ENCODE results near the gene ITPK1. TPM values are rescaled to one million over a fixed set of nuclear protein-coding genes. Genes with fewer than 3 reads are reported as not detected.

The ITPK1 gene
- total and polyA plus RNA-seq, 8 donors = 17.8 to 46.3 (median 28.9) TPM

DNA sequence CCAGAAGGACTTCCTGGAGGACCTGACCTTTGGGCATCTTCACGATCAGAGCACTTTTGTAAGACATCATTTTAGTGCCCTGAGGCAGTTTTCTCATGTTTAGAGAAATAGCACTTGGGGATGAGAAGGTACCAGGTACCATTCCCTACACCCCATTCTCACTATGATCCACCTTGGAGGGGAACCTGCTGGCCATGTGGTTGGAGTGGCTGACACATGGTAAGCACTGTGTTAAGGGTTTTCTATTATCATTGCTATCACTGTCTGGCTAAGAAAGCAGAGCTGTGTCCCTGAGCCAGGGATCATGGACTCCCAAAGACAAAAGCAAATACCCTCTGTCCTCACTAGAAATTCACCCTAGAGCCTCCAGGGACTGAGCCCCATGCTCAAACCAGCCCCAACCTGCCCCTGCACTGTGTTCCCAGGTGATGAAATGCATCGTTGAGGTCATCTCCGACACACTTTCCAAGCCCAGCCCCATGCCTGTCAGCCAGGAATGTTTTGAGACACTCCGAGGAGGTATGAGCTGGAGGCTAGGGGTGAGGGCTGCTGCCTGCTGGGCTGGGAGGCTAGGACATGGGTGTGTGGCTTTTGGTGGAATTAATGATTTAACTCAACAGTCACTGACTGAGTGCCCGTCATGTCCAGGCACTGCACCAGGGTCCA lies 189.4 kb downstream of the ITPK1 start:
- H3K36me3 ChIP-seq = no peaks in the 10 kb centered on the region
- DNase-seq = no peak
- TF ChIP-seq POLR2A (IDR thresholded peaks at IDR 0.05) (no peak), POLR2AphosphoS5 (IDR thresholded peaks at IDR 0.05) (no peak), EP300 (IDR thresholded peaks at IDR 0.05) (no peak)
- TF ChIP-seq, protein P1, sequence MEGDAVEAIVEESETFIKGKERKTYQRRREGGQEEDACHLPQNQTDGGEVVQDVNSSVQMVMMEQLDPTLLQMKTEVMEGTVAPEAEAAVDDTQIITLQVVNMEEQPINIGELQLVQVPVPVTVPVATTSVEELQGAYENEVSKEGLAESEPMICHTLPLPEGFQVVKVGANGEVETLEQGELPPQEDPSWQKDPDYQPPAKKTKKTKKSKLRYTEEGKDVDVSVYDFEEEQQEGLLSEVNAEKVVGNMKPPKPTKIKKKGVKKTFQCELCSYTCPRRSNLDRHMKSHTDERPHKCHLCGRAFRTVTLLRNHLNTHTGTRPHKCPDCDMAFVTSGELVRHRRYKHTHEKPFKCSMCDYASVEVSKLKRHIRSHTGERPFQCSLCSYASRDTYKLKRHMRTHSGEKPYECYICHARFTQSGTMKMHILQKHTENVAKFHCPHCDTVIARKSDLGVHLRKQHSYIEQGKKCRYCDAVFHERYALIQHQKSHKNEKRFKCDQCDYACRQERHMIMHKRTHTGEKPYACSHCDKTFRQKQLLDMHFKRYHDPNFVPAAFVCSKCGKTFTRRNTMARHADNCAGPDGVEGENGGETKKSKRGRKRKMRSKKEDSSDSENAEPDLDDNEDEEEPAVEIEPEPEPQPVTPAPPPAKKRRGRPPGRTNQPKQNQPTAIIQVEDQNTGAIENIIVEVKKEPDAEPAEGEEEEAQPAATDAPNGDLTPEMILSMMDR (IDR thresholded peaks at IDR 0.05) = no peak
- no peak overlapping the region for H3K4me3 ChIP-seq
- H3K4me1 ChIP-seq = peaks cover 0 to 11% (median 4%) of the 10 kb centered on the region in 4 donors
- no peaks in the 10 kb centered on the region for H3K9me3 ChIP-seq
- H3K27ac ChIP-seq = no peak overlapping the region
- intact Hi-C loops (cut with DNase I; ENCODE audit: low total_unique reads) = no loop called here
- H3K27me3 ChIP-seq = peaks cover 0 to 47% (median 27%) of the 10 kb centered on the region in 3 donors
- 66 to 83% (median 73%) methylated on average over 5 of the region's 5 CpGs for WGBS, 5 donors

DNA sequence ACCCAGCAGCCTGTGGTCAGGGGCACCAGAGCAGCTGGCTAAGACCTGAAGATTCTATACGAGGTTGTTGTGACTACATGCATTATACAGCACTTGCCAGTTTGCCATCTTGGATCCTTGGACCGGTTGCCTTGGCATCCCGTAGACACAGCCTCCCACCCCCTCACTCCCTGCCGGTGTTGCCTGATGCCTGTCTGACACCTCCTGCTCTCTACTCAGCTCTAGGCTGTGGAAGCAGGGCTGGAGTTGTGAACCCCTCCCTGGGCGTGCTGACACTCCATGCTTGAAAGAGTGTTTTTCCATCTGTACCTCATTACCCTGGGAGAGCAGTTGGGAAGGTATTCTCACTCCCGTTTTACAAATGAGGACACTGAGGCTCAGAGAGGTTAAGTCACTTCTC lies 190.3 kb downstream of the ITPK1 start:
- TF ChIP-seq EP300 (IDR thresholded peaks at IDR 0.05) = no peak
- intact Hi-C loops (cut with DNase I; ENCODE audit: low total_unique reads) = no loop called here

DNA sequence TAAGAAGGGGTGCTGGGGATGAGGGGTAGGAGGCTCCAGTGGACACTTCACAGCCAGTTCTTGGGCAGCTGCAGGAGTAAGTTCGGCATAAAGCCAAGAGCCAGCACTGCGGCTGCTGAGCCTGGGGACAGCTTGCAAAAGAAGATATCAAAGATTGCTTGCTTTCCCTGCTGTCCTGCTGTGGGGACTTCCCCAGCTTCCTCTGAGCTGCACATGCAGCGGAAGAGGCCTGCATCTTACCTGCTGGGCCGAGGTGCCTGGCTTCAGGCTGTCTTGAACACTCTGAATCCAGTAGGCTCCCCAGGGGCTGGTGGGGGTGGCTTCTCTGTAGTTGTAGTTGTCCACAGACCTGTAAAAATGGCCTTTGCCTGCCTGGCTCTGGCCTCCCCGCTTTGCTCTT lies 191.5 kb downstream of the ITPK1 start:
- DNase-seq = no peak
- Histone ChIP-seq H3K36me3 (no peaks in the 10 kb centered on the region), H3K4me1 (peaks cover 0 to 11% (median 4%) of the 10 kb centered on the region in 4 donors), H3K27me3 (peaks cover 0 to 66% (median 27%) of the 10 kb centered on the region in 3 donors), H3K4me3 (peak overlapping the region in 2 of 4 donors; percentile 11 to 19), H3K27ac (no peak overlapping the region), H3K9me3 (no peaks in the 10 kb centered on the region)
- TF ChIP-seq, protein P1 (IDR thresholded peaks at IDR 0.05) = no peak
- no peak for TF ChIP-seq POLR2AphosphoS5 (IDR thresholded peaks at IDR 0.05)
- TF ChIP-seq POLR2A (IDR thresholded peaks at IDR 0.05) = no peak
- TF ChIP-seq EP300 (IDR thresholded peaks at IDR 0.05) = no peak
- WGBS, 5 donors = 39 to 64% (median 42%) methylated on average over 5 of the region's 5 CpGs
- intact Hi-C loops (cut with DNase I; ENCODE audit: low total_unique reads) = no loop called here

More for the DNA sequence above, 190.3 kb downstream of the ITPK1 start:
- Histone ChIP-seq H3K36me3 (no peaks in the 10 kb centered on the region), H3K9me3 (no peaks in the 10 kb centered on the region), H3K27me3 (peaks cover 0 to 54% (median 27%) of the 10 kb centered on the region in 3 donors), H3K4me3 (no peak overlapping the region), H3K4me1 (peaks cover 0 to 11% (median 4%) of the 10 kb centered on the region in 4 donors), H3K27ac (no peak overlapping the region)
- DNase-seq = no peak
- WGBS, 5 donors = 54 to 67% (median 60%) methylated on average over 6 of the region's 6 CpGs

DNA sequence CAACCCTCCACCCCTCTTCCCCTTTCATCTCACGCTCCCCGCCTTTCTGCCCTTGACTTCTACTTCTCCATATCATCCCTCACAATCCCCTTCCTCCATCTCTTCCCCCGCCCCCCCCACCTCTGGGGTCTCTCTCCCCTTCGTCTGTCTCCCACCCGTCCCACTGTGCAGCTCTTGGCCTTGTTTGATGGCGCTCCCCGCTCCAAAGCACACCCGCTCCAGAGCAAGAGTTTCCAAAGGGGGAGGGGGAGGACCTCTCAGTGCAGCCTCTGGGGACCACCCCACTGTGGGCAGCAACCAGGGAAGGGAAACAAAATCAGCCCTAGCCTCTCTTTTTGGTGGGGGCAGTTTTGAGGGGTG lies 192.0 kb downstream of the ITPK1 start:
- peak overlapping the region in 3 of 4 donors; percentile 7 to 19 (median 11) for H3K4me3 ChIP-seq
- intact Hi-C loops (cut with DNase I; ENCODE audit: low total_unique reads) = no loop called here
- no peaks in the 10 kb centered on the region for H3K36me3 ChIP-seq
- no peak for DNase-seq
- 28 to 37% (median 32%) methylated on average over 7 to 8 of the region's 8 CpGs for WGBS, 5 donors
- peaks cover 0 to 11% (median 4%) of the 10 kb centered on the region in 4 donors for H3K4me1 ChIP-seq
- no peaks in the 10 kb centered on the region for H3K9me3 ChIP-seq
- peaks cover 0 to 71% (median 30%) of the 10 kb centered on the region in 3 donors for H3K27me3 ChIP-seq
- H3K27ac ChIP-seq = no peak overlapping the region
- no peak for TF ChIP-seq EP300 (IDR thresholded peaks at IDR 0.05)
- TF ChIP-seq POLR2AphosphoS5 (IDR thresholded peaks at IDR 0.05) = no peak
- TF ChIP-seq POLR2A (IDR thresholded peaks at IDR 0.05) = no peak
- TF ChIP-seq, protein P1 (IDR thresholded peaks at IDR 0.05) = no peak

All from stomach (tissue), 9 donors.